Parathyroid adenoma (tissue), 2 donors: ENCODE measurements around the gene ARHGEF12.

Source experiments
- H2AFZ ChIP-seq: fragments of 300-600 bp; sonication (generic); one replicate; pipeline ENCODE4 v1.7.0; 2017; ENCODE audit warnings: antibody characterized with exemption, mild to moderate bottlenecking
- H3K27ac ChIP-seq: fragments of 300-600 bp; sonication (generic); one replicate; pipeline ENCODE4 v1.7.0; 2017
- H3K27me3 ChIP-seq: fragments of 300-600 bp; sonication (generic); one replicate; pipeline ENCODE4 v1.7.0; 2017; ENCODE audit warnings: low read length; ENCODE audit not compliant: control insufficient read depth, insufficient read depth
- H3K36me3 ChIP-seq: fragments of 300-600 bp; sonication (generic); one replicate; pipeline ENCODE4 v1.7.0; 2017; ENCODE audit warnings: low read length; ENCODE audit not compliant: control insufficient read depth, insufficient read depth
- H3K4me1 ChIP-seq: fragments of 300-600 bp; sonication (generic); one replicate; pipeline ENCODE4 v1.7.0; 2017; ENCODE audit warnings: control low read depth
- H3K4me2 ChIP-seq: fragments of 300-600 bp; sonication (generic); one replicate; pipeline ENCODE4 v1.7.0; 2017; ENCODE audit warnings: low read length
- H3K4me3 ChIP-seq: fragments of 300-600 bp; sonication (generic); one replicate; pipeline ENCODE4 v1.7.0; 2017; ENCODE audit warnings: low read depth, low read length
- H3K79me2 ChIP-seq: fragments of 300-600 bp; sonication (generic); one replicate; pipeline ENCODE4 v1.7.0; 2017; ENCODE audit warnings: control low read depth
- H3K9ac ChIP-seq: fragments of 300-600 bp; sonication (generic); one replicate; pipeline ENCODE4 v1.7.0; 2017; ENCODE audit warnings: mild to moderate bottlenecking
- H3K9me3 ChIP-seq: fragments of 300-600 bp; sonication (generic); one replicate; pipeline ENCODE4 v1.7.0; 2017; ENCODE audit warnings: low read length; ENCODE audit not compliant: control insufficient read depth
- TF ChIP-seq, protein P1 (sequence below): fragments of 300-600 bp; sonication (generic); IDR thresholded peaks from one replicate; pipeline ENCODE4 v1.7.0; 2017; ENCODE audit warnings: antibody characterized with exemption, mild to moderate bottlenecking
- donor health status: primary hyperparathyroidism.

The ARHGEF12 gene

DNA sequence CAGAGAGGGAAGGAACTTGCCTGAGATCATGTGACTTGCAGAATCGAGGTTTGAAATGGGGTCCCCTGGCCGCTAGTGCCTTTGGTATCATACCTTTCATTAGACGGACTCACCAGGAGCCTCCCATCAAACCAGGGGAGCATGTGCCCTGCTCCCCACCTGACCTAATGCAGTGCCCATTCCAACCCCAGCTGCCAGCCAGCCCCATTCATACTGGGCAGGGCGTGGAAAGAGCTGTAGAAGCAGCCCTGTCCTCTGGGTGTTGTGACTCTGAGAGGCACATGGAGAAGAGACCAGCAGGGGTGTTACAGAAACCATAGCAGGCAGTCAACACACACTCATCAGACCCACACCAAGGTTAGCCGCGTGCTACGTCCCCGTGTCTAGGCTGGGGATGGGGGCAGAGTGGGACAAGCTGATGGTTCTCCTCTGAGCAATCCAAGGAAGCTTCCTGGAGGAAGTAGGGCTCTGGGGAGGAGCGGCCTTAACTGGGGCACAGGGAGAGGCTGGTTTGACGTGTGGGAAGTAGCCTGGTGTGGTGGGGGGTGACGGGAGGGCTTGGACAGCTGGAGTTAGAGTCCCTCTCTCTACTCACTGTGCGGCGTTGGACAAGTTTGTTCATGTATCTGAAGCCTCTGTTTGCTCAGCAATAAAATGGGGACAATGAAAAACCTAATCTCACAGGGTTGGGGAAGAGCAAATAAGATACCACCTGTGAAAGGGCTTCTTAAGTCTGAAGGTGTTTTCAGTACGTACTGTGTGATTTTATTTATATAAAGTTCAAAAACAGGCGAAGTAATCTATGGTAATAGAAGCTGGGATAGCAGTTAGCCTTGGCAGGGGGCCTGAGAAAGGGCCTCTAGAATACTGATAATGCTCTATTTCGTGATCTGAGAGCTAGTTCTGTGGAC, 189.3 kb downstream of the ARHGEF12 start:
- TF ChIP-seq, protein P1, sequence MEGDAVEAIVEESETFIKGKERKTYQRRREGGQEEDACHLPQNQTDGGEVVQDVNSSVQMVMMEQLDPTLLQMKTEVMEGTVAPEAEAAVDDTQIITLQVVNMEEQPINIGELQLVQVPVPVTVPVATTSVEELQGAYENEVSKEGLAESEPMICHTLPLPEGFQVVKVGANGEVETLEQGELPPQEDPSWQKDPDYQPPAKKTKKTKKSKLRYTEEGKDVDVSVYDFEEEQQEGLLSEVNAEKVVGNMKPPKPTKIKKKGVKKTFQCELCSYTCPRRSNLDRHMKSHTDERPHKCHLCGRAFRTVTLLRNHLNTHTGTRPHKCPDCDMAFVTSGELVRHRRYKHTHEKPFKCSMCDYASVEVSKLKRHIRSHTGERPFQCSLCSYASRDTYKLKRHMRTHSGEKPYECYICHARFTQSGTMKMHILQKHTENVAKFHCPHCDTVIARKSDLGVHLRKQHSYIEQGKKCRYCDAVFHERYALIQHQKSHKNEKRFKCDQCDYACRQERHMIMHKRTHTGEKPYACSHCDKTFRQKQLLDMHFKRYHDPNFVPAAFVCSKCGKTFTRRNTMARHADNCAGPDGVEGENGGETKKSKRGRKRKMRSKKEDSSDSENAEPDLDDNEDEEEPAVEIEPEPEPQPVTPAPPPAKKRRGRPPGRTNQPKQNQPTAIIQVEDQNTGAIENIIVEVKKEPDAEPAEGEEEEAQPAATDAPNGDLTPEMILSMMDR = no peak
- H3K79me2 ChIP-seq = no peaks in the 10 kb centered on the region
- H3K4me2 ChIP-seq = no peak overlapping the region
- no peak overlapping the region for H3K9ac ChIP-seq
- no peaks in the 10 kb centered on the region for H3K36me3 ChIP-seq
- H3K4me1 ChIP-seq = no peaks in the 10 kb centered on the region
- H3K27ac ChIP-seq = no peak overlapping the region
- H3K9me3 ChIP-seq = no peaks in the 10 kb centered on the region
- H2AFZ ChIP-seq = no peak overlapping the region
- no peak overlapping the region for H3K4me3 ChIP-seq
- H3K27me3 ChIP-seq = no peaks in the 10 kb centered on the region

DNA sequence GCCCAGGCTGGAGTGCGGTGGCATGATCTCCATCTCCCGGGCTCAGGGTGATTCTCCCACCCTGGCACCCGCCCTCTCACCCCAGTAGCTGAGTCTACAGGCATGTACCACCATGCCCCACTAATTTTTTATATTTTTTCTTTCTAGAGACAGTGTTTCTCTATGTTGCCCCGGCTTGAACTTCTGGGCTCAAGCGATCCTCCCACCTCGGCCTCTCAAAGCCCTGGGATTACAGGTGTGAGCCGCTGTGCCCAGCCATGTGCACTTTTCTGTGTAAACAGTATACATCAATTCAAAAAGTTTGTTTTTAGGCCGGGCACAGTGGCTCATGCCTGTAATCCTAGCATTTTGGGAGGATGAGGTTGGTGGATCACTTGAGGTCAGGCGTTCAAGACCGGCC, 190.0 kb downstream of the ARHGEF12 start:
- Histone ChIP-seq H3K79me2 (no peaks in the 10 kb centered on the region), H3K36me3 (no peaks in the 10 kb centered on the region), H3K9ac (no peak overlapping the region), H2AFZ (no peak overlapping the region), H3K4me2 (no peak overlapping the region), H3K27me3 (no peaks in the 10 kb centered on the region), H3K4me1 (no peaks in the 10 kb centered on the region), H3K4me3 (no peak overlapping the region), H3K27ac (no peak overlapping the region), H3K9me3 (no peaks in the 10 kb centered on the region)
- TF ChIP-seq, protein P1 = no peak

DNA sequence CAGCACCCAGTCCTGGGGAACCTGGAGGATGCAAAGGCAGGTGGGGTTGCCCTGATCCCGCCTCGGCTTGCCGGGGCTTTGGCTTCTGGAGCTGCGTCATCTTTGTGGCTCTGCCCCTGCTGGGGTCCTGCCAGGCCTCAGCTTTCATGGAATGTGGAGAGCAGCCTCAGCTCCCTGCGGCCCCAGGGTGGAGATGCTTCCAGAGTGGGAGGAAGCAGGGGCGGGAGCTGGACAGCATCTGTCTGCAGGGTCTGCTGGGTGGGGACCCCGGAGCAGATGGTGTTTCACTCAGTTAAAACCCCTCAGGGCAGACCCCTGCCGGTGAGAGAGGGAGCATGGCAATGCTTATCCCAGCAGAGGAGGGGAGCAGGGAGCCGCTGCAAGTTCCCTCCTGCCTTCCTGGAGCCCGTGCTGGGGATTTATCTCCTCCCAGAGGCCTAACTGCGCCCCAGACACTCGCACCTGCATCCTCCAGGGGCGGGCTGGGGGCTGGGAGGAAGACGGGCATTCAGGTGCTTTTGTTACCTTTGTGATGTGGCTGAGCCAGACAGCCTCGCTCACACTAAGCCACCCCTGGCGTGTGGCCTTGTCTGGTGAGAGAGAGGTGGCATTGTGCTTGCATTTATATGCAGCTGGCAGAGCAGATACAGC, 191.0 kb downstream of the ARHGEF12 start:
- Histone ChIP-seq H3K9ac (no peak overlapping the region), H3K27me3 (no peaks in the 10 kb centered on the region), H3K4me2 (no peak overlapping the region), H3K27ac (no peak overlapping the region), H2AFZ (no peak overlapping the region), H3K79me2 (no peaks in the 10 kb centered on the region), H3K36me3 (no peaks in the 10 kb centered on the region), H3K4me1 (no peaks in the 10 kb centered on the region), H3K9me3 (no peaks in the 10 kb centered on the region), H3K4me3 (no peak overlapping the region)
- TF ChIP-seq, protein P1 = no peak

DNA sequence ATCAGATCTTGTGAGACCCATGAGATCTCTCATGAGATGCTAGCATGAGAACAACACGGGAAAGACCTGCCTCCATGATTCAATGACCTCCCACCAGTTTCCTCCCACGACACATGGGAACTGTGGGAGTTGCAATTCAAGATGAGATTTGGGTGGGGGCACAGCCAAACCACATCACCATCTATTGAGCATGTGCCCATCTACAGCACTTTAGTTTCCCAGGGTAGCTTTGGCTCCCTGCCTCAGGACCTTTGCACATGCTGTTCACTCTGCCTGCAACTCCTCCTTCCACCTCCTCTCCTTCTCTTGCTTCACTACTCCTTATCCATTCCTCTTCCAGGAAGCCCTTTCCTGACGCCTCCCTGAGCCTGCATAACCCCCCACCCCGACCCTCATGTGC, 192.5 kb downstream of the ARHGEF12 start:
- H2AFZ ChIP-seq = no peak overlapping the region
- no peak overlapping the region for H3K4me2 ChIP-seq
- no peaks in the 10 kb centered on the region for H3K9me3 ChIP-seq
- no peaks in the 10 kb centered on the region for H3K27me3 ChIP-seq
- no peak overlapping the region for H3K9ac ChIP-seq
- H3K4me1 ChIP-seq = no peaks in the 10 kb centered on the region
- TF ChIP-seq, protein P1 = no peak
- H3K79me2 ChIP-seq = no peaks in the 10 kb centered on the region
- H3K27ac ChIP-seq = no peak overlapping the region
- no peaks in the 10 kb centered on the region for H3K36me3 ChIP-seq
- no peak overlapping the region for H3K4me3 ChIP-seq
